ENCODE measurements around the gene RETREG2. TPM values are rescaled to one million over a fixed set of nuclear protein-coding genes. Genes with fewer than 3 reads are reported as not detected.

RETREG2 gene
- total and polyA plus RNA-seq, 2 of the 8 experiments (the other 6 are each of a cell fraction or from before 2014, with no cell fraction given) = 51.3 to 67.4 TPM

- Histone ChIP-seq H3K27ac (ENCODE audit: low read depth, low read length) (peak overlapping the region; percentile 65; the same call in 1 of the 2 replicates), H3K9ac (replicated peaks in 1 of 4; ENCODE audit: extremely low read depth in 1 of 4, low read depth in 3 of 4, low read length in 3 of 4) (peak overlapping the region; percentile 82 to 96 (median 86)), H3K4ac (replicated peaks; ENCODE audit: insufficient read length, low read depth, low read length) (no peak overlapping the region), H2BK12ac (ENCODE audit: low read depth, low read length) (peak overlapping the region; percentile 2; the same call in 1 of the 2 replicates), H4K91ac (replicated peaks; ENCODE audit: insufficient read length, low read length) (no peak overlapping the region), H3K79me1 (ENCODE audit: low read depth, low read length) (no peaks in the 10 kb centered on the region; the same call in 1 of the 2 replicates), H3K56ac (replicated peaks; ENCODE audit: insufficient read length, low read depth, low read length) (peak overlapping the region; percentile 1), H4K8ac (ENCODE audit: extremely low read depth, insufficient read depth, low read length) (peak overlapping the region; percentile 88; the same call in 1 of the 2 replicates), H3K79me2 (ENCODE audit: control insufficient read depth in 1 of 2, insufficient read depth in 2 of 2, low read length in 2 of 2) (peaks cover 0 to 12% of the 10 kb centered on the region in 2 experiments; a peak in 2 of 4 replicates), H3K27me3 (replicated peaks in 1 of 4; ENCODE audit: control insufficient read depth in 3 of 4, extremely low read depth in 1 of 4, insufficient read depth in 3 of 4, low read length in 3 of 4) (no peaks in the 10 kb centered on the region), H4K5ac (ENCODE audit: insufficient read length, low read depth, low read length) (peak overlapping the region; percentile 39), H2AK5ac (ENCODE audit: low read depth, low read length) (no peak overlapping the region), H3K36me3 (ENCODE audit: control insufficient read depth in 2 of 4, insufficient read depth in 4 of 4, low read length in 3 of 4) (peaks cover 24 to 48% (median 37%) of the 10 kb centered on the region in 4 experiments), H3K18ac (ENCODE audit: extremely low read depth, low read length) (peak overlapping the region; percentile 26; the same call in 1 of the 2 replicates), H3K4me2 (ENCODE audit: insufficient read depth in 1 of 2, low read depth in 2 of 2, low read length in 2 of 2) (peak overlapping the region; percentile 88 to 91), H2BK15ac (ENCODE audit: low read length) (no peak overlapping the region), H2AFZ (ENCODE audit: low read length) (no peak overlapping the region), H3K4me1 (replicated peaks in 1 of 4; ENCODE audit: control insufficient read depth in 3 of 4, insufficient read depth in 4 of 4, low read length in 3 of 4) (peaks cover 0 to 6% (median 3%) of the 10 kb centered on the region in 4 experiments; a peak in 5 of 7 replicates), H2BK20ac (ENCODE audit: low read length) (no peak overlapping the region), H4K20me1 (replicated peaks in 1 of 2; ENCODE audit: control insufficient read depth in 1 of 2, insufficient read depth in 2 of 2, low read length in 2 of 2) (no peaks in the 10 kb centered on the region), H2BK120ac (replicated peaks; ENCODE audit: low read depth, low read length) (no peak overlapping the region), H2BK5ac (ENCODE audit: low read depth, low read length) (peak overlapping the region; percentile 41; the same call in 1 of the 2 replicates), H3K4me3 (ENCODE audit: extremely low read depth in 1 of 4, insufficient read depth in 2 of 4, low read depth in 3 of 4, low read length in 4 of 4) (peak overlapping the region; percentile 82 to 97 (median 92)), H3K9me3 (ENCODE audit: insufficient read depth in 2 of 2, low read depth in 1 of 2, low read length in 1 of 2) (no peaks in the 10 kb centered on the region), H3K23ac (ENCODE audit: insufficient read length) (no peak overlapping the region), H3K23me2 (ENCODE audit: low read depth, low read length) (peaks cover 7% of the 10 kb centered on the region; the same call in 1 of the 2 replicates), H3K14ac (ENCODE audit: insufficient read length) (no peak overlapping the region)
- DNase-seq (ENCODE audit: low read depth in 1 of 2, low spot score in 2 of 2) (peak in 1 of 2 experiments; percentile 56), FAIRE-seq (no peak)
- CTCF ChIA-PET (ENCODE audit: partially characterized antibody) = interaction anchor here (0.8 to 4.9 kb wide), 8 partner anchors 15 to 123 kb away, joined by 3 to 23 read pairs (median 4); partner anchors contain the start of genes GLB1L and STK16
- WGBS, 2 experiments (ENCODE audit: extremely low coverage in 1 of 2, insufficient coverage in 1 of 2, insufficient read length in 1 of 2, insufficient replicate concordance in 2 of 2, low coverage in 1 of 2, low lambda C conversion rate in 2 of 2, missing lambda C conversion rate in 1 of 2) = 4% methylated on average over 24 of the region's 24 CpGs; no CpG with 5 or more reads in 1 of the 2 experiments
- POLR2A ChIA-PET (ENCODE audit: partially characterized antibody) = interaction anchor here (0.7 to 4.6 kb wide), 16 partner anchors 8 to 78 kb away, joined by 3 to 57 read pairs (median 6); partner anchors contain the start of genes ABCB6, CNPPD1, GLB1L and STK16
- no peak for TF ChIP-seq RBBP5 (IDR thresholded peaks at IDR 0.05; ENCODE audit: borderline replicate concordance, low read depth, low read length)
- no peak for TF ChIP-seq SRF (IDR thresholded peaks at IDR 0.05; ENCODE audit: low read depth, low read length)
- TF ChIP-seq POLR2A (IDR thresholded peaks at IDR 0.05; ENCODE audit: control extremely low read depth in 1 of 2, low read depth in 2 of 2, low read length in 2 of 2) = peak in 1 of 2 experiments; percentile 24; a peak in 2 of 3 replicates
- no peak for TF ChIP-seq ATF3 (IDR thresholded peaks at IDR 0.05; ENCODE audit: insufficient read depth, low read depth, low read length)
- peak in 1 of 2 experiments; percentile 26; a peak in 1 of 4 replicates for TF ChIP-seq SIN3A (conservative IDR thresholded peaks at IDR 0.05 in 1 of 2, IDR thresholded peaks at IDR 0.05 in 1 of 2; ENCODE audit: low read depth in 1 of 2, low read length in 2 of 2)
- no peak for TF ChIP-seq CREB1 (IDR thresholded peaks at IDR 0.05)
- TF ChIP-seq EGR1 (IDR thresholded peaks at IDR 0.05; ENCODE audit: borderline replicate concordance, low read depth, low read length) = no peak
- TF ChIP-seq E2F6 (IDR thresholded peaks at IDR 0.05) = no peak
- no peak for TF ChIP-seq HDAC2 (IDR thresholded peaks at IDR 0.05; ENCODE audit: borderline replicate concordance in 1 of 2, low read depth in 2 of 2, low read length in 2 of 2)
- no peak for TF ChIP-seq CBX8 (IDR thresholded peaks at IDR 0.05; ENCODE audit: borderline replicate concordance, low read depth, low read length)
These were observed 52.0 kb downstream of the RETREG2 start for GRCh38 chr2:219230059-219230540.

Measured in H1 (cell line).